HepG2 (cell line): ENCODE results near the gene CNNM4. TPM values are rescaled to one million over a fixed set of nuclear protein-coding genes. Genes with fewer than 3 reads are reported as not detected.
A peak's percentile ranks its signal among the peaks of the same experiment; 100 is the strongest.

Experiments
- ATF7-NPFF ChIP-seq: sonication (generic); formaldehyde crosslinking; IDR thresholded peaks from 2 replicates; pipeline ENCODE4 v1.8.1; 2023; ENCODE audit warnings: mild to moderate bottlenecking, low read depth, missing genetic modification reagents, moderate library complexity
- FOXM1 ChIP-seq: sonication (generic); formaldehyde crosslinking; IDR thresholded peaks from 2 replicates; pipeline ENCODE4 v1.5.0; 2020; ENCODE audit warnings: missing genetic modification reagents
- HES4 ChIP-seq: sonication (generic); formaldehyde crosslinking; IDR thresholded peaks from 2 replicates; pipeline ENCODE4 v1.9.0; 2021; ENCODE audit warnings: mild to moderate bottlenecking, missing genetic modification reagents, borderline replicate concordance
- MYC ChIP-seq: sonication (generic); formaldehyde crosslinking; IDR thresholded peaks from 2 replicates; pipeline ENCODE4 v1.9.0; 2021; ENCODE audit warnings: missing genetic modification reagents, borderline replicate concordance
- PHB2 ChIP-seq: fragments of 450-650 bp; IDR thresholded peaks from 2 replicates; pipeline ENCODE4 v1.6.1; 2018; ENCODE audit not compliant: partially characterized antibody
- U2AF2 ChIP-seq: fragments of 200-400 bp; formaldehyde crosslinking; IDR thresholded peaks from 2 replicates; pipeline ENCODE4 v1.6.1; 2017; ENCODE audit warnings: low read depth, mild to moderate bottlenecking, low read length
- ZC3H4 ChIP-seq: sonication (generic); formaldehyde crosslinking; IDR thresholded peaks from 2 replicates; pipeline ENCODE4 v1.4.0; 2020; ENCODE audit warnings: missing genetic modification reagents, borderline replicate concordance
- ZFAT ChIP-seq: sonication (generic); formaldehyde crosslinking; conservative IDR thresholded peaks from 2 replicates; pipeline ENCODE4 v1.8.1; 2023; ENCODE audit warnings: missing genetic modification reagents, inconsistent platforms
- ZNF160 ChIP-seq: sonication (generic); formaldehyde crosslinking; IDR thresholded peaks from 2 replicates; pipeline ENCODE4 v1.8.0; 2022; ENCODE audit warnings: mild to moderate bottlenecking, inconsistent platforms, missing genetic modification reagents
- ZNF850 ChIP-seq: sonication (generic); formaldehyde crosslinking; conservative IDR thresholded peaks from 2 replicates; pipeline ENCODE4 v1.9.0; 2021; ENCODE audit warnings: mild to moderate bottlenecking, missing genetic modification reagents
- polyA plus RNA-seq, 8 experiments: library from polyadenylated mRNA; depleted of rRNA in 3 of 8; stranded (reverse) in 7 of 8; unstranded in 1 of 8; fragments of >200 nt; fragmentation: Illumina TruSeq in 4 of 8; extraction: Trizol in 4 of 8; gene quantifications; 2 replicates each; pipeline versions ENCODE4 v1.2.1 to v1.2.3, GENCODE V29; 2011 to 2016; ENCODE audit warnings: low read depth in 4 of 8, missing spikeins in 1 of 8, mixed read lengths in 1 of 8; ENCODE audit not compliant: insufficient read depth in 1 of 8
- total RNA-seq, 5 experiments: library from RNA; depleted of rRNA; stranded (reverse); fragments of >200 nt; fragmentation: Illumina TruSeq; extraction: Trizol; gene quantifications; 2 replicates each; pipeline ENCODE4 v1.2.3, GENCODE V29; 2016; ENCODE audit warnings: low read depth in 1 of 5
- TF ChIP-seq, protein P1 (sequence below): sonication (generic); formaldehyde crosslinking; IDR thresholded peaks from 2 replicates; pipeline ENCODE4 v1.8.1; 2023; ENCODE audit warnings: mild to moderate bottlenecking, missing genetic modification reagents
- TF ChIP-seq, protein P2 (sequence below): sonication (generic); formaldehyde crosslinking; IDR thresholded peaks from 2 replicates; pipeline ENCODE4 v1.8.0; 2023; ENCODE audit warnings: mild to moderate bottlenecking, missing genetic modification reagents
- TF ChIP-seq, protein P3 (sequence below): sonication (generic); formaldehyde crosslinking; IDR thresholded peaks from 2 replicates; pipeline ENCODE4 v1.4.0; 2020; ENCODE audit warnings: missing genetic modification reagents
- TF ChIP-seq, protein P4 (sequence below): sonication (generic); formaldehyde crosslinking; IDR thresholded peaks from 2 replicates; pipeline ENCODE4 v1.4.0; 2020; ENCODE audit warnings: missing genetic modification reagents
- TF ChIP-seq, protein P5 (sequence below): IDR thresholded peaks from 2 replicates; pipeline ENCODE4 v1.6.1; 2012; ENCODE audit warnings: low read depth, low read length, improper control_type of control experiment
- TF ChIP-seq, protein P6 (sequence below): sonication (generic); formaldehyde crosslinking; IDR thresholded peaks from 2 replicates; pipeline ENCODE4 v1.4.0; 2020; ENCODE audit warnings: missing genetic modification reagents; ENCODE audit errors: not compliant biosample characterization

Gene CNNM4
- total and polyA plus RNA-seq, 2 of the 13 experiments (the other 11 are each of a cell fraction or from before 2014, with no cell fraction given), result 5.9 to 8.4 TPM

DNA sequence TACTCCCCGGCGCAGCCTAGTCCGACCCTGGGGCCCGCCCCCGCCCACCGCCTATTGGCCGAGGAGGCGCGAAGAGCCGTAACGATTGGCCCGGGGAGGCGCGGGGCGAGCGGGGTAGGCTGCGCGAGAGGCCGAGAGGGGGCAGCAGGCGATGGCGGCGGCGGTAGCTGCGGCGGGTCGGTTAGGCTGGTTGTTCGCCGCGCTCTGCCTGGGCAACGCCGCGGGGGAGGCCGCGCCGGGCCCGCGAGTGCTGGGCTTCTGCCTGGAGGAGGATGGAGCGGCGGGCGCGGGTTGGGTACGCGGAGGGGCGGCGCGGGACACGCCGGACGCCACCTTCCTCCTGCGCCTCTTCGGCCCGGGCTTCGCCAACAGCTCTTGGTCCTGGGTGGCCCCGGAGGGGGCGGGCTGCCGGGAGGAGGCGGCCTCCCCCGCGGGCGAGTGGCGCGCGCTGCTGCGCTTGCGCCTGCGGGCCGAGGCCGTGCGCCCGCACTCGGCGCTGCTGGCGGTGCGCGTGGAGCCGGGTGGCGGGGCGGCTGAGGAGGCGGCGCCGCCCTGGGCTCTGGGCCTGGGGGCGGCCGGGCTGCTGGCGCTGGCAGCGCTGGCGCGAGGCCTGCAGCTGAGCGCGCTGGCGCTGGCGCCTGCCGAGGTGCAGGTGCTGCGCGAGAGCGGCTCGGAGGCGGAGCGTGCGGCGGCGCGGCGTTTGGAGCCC is 55.6 kb downstream of the CNNM4 start, which contains the start of gene CNNM3 (continued):
- TF ChIP-seq, protein P1, sequence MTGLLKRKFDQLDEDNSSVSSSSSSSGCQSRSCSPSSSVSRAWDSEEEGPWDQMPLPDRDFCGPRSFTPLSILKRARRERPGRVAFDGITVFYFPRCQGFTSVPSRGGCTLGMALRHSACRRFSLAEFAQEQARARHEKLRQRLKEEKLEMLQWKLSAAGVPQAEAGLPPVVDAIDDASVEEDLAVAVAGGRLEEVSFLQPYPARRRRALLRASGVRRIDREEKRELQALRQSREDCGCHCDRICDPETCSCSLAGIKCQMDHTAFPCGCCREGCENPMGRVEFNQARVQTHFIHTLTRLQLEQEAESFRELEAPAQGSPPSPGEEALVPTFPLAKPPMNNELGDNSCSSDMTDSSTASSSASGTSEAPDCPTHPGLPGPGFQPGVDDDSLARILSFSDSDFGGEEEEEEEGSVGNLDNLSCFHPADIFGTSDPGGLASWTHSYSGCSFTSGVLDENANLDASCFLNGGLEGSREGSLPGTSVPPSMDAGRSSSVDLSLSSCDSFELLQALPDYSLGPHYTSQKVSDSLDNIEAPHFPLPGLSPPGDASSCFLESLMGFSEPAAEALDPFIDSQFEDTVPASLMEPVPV (CRISPR knock-in tag), result peak; percentile 82; the same call in 1 of the 2 replicates
- no peak for TF ChIP-seq ZFAT (CRISPR knock-in tag)
- TF ChIP-seq ATF7-NPFF (CRISPR knock-in tag), result peak; percentile 96
- TF ChIP-seq MYC (CRISPR knock-in tag), result peak; percentile 36; the same call in 1 of the 2 replicates
- TF ChIP-seq, protein P2, sequence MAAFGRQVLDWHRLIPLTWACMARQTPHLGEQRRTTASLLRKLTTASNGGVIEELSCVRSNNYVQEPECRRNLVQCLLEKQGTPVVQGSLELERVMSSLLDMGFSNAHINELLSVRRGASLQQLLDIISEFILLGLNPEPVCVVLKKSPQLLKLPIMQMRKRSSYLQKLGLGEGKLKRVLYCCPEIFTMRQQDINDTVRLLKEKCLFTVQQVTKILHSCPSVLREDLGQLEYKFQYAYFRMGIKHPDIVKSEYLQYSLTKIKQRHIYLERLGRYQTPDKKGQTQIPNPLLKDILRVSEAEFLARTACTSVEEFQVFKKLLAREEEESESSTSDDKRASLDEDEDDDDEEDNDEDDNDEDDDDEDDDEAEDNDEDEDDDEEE (CRISPR knock-in tag), result 0 out of 2 replicates have a peak, but pooled peaks have one; percentile 37
- TF ChIP-seq FOXM1 (CRISPR knock-in tag), result 0 out of 2 replicates have a peak, but pooled peaks have one; percentile 59
- TF ChIP-seq, protein P3, sequence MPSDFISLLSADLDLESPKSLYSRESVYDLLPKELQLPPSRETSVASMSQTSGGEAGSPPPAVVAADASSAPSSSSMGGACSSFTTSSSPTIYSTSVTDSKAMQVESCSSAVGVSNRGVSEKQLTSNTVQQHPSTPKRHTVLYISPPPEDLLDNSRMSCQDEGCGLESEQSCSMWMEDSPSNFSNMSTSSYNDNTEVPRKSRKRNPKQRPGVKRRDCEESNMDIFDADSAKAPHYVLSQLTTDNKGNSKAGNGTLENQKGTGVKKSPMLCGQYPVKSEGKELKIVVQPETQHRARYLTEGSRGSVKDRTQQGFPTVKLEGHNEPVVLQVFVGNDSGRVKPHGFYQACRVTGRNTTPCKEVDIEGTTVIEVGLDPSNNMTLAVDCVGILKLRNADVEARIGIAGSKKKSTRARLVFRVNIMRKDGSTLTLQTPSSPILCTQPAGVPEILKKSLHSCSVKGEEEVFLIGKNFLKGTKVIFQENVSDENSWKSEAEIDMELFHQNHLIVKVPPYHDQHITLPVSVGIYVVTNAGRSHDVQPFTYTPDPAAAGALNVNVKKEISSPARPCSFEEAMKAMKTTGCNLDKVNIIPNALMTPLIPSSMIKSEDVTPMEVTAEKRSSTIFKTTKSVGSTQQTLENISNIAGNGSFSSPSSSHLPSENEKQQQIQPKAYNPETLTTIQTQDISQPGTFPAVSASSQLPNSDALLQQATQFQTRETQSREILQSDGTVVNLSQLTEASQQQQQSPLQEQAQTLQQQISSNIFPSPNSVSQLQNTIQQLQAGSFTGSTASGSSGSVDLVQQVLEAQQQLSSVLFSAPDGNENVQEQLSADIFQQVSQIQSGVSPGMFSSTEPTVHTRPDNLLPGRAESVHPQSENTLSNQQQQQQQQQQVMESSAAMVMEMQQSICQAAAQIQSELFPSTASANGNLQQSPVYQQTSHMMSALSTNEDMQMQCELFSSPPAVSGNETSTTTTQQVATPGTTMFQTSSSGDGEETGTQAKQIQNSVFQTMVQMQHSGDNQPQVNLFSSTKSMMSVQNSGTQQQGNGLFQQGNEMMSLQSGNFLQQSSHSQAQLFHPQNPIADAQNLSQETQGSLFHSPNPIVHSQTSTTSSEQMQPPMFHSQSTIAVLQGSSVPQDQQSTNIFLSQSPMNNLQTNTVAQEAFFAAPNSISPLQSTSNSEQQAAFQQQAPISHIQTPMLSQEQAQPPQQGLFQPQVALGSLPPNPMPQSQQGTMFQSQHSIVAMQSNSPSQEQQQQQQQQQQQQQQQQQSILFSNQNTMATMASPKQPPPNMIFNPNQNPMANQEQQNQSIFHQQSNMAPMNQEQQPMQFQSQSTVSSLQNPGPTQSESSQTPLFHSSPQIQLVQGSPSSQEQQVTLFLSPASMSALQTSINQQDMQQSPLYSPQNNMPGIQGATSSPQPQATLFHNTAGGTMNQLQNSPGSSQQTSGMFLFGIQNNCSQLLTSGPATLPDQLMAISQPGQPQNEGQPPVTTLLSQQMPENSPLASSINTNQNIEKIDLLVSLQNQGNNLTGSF, result peak; percentile 81
- TF ChIP-seq, protein P4, sequence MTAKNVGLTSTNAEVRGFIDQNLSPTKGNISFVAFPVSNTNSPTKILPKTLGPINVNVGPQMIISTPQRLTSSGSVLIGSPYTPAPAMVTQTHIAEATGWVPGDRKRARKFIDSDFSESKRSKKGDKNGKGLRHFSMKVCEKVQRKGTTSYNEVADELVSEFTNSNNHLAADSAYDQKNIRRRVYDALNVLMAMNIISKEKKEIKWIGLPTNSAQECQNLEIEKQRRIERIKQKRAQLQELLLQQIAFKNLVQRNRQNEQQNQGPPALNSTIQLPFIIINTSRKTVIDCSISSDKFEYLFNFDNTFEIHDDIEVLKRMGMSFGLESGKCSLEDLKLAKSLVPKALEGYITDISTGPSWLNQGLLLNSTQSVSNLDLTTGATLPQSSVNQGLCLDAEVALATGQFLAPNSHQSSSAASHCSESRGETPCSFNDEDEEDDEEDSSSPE (CRISPR knock-in tag), result peak; percentile 81
- TF ChIP-seq U2AF2, result no peak
- 0 out of 2 replicates have a peak, but pooled peaks have one; percentile 47 for TF ChIP-seq ZC3H4 (CRISPR knock-in tag)
- peak; percentile 81 for TF ChIP-seq HES4 (CRISPR knock-in tag)
- no peak; the same call in 1 of the 2 replicates for TF ChIP-seq ZNF850 (CRISPR knock-in tag)
- no peak for TF ChIP-seq PHB2
- TF ChIP-seq, protein P5, sequence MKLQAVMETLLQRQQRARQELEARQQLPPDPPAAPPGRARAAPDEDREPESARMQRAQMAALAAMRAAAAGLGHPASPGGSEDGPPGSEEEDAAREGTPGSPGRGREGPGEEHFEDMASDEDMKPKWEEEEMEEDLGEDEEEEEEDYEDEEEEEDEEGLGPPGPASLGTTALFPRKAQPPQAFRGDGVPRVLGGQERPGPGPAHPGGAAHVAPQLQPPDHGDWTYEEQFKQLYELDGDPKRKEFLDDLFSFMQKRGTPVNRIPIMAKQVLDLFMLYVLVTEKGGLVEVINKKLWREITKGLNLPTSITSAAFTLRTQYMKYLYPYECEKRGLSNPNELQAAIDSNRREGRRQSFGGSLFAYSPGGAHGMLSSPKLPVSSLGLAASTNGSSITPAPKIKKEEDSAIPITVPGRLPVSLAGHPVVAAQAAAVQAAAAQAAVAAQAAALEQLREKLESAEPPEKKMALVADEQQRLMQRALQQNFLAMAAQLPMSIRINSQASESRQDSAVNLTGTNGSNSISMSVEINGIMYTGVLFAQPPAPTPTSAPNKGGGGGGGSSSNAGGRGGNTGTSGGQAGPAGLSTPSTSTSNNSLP, result no peak
- TF ChIP-seq, protein P6, sequence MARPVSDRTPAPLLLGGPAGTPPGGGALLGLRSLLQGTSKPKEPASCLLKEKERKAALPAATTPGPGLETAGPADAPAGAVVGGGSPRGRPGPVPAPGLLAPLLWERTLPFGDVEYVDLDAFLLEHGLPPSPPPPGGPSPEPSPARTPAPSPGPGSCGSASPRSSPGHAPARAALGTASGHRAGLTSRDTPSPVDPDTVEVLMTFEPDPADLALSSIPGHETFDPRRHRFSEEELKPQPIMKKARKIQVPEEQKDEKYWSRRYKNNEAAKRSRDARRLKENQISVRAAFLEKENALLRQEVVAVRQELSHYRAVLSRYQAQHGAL (CRISPR knock-in tag), result peak; percentile 58
- no peak; the same call in none of the 2 replicates for TF ChIP-seq ZNF160 (CRISPR knock-in tag)
